HepG2 (cell line): ENCODE data around the gene FASTKD3. TPM values are rescaled to one million over a fixed set of nuclear protein-coding genes. Genes with fewer than 3 reads are reported as not detected.

Experiments
- CC2D1A ChIP-seq: sonication (generic); formaldehyde crosslinking; IDR thresholded peaks from 2 replicates; pipeline ENCODE4 v1.8.1; 2023; ENCODE audit warnings: mild to moderate bottlenecking, missing genetic modification reagents
- HNF1A ChIP-seq, 2 experiments: sonication (generic) in 1 of 2; formaldehyde crosslinking in 1 of 2; IDR thresholded peaks; 2 replicates each; pipeline versions ENCODE4 v1.4.0 to v1.6.1; 2016 to 2020; ENCODE audit warnings: borderline replicate concordance in 1 of 2, low read depth in 1 of 2, mild to moderate bottlenecking in 1 of 2, missing genetic modification reagents in 1 of 2
- MAF1 ChIP-seq: sonication (generic); formaldehyde crosslinking; IDR thresholded peaks from 2 replicates; pipeline ENCODE4 v1.5.0; 2020; ENCODE audit warnings: missing genetic modification reagents, borderline replicate concordance
- PHF20 ChIP-seq: sonication (generic); formaldehyde crosslinking; IDR thresholded peaks from 2 replicates; pipeline ENCODE4 v1.5.0; 2020; ENCODE audit warnings: mild to moderate bottlenecking, missing genetic modification reagents
- RBAK ChIP-seq: sonication (generic); formaldehyde crosslinking; IDR thresholded peaks from 2 replicates; pipeline ENCODE4 v1.5.1; 2020; ENCODE audit warnings: mild to moderate bottlenecking, missing genetic modification reagents
- SALL1 ChIP-seq: sonication (generic); formaldehyde crosslinking; IDR thresholded peaks from 2 replicates; pipeline ENCODE4 v1.8.0; 2022; ENCODE audit warnings: mild to moderate bottlenecking, missing genetic modification reagents
- SRF ChIP-seq: IDR thresholded peaks from 2 replicates; pipeline ENCODE4 v1.6.1; 2011; ENCODE audit warnings: mild to moderate bottlenecking, low read depth, low read length, moderate library complexity
- ZNF263 ChIP-seq: sonication (generic); formaldehyde crosslinking; IDR thresholded peaks from 2 replicates; pipeline ENCODE4 v1.4.0; 2020; ENCODE audit warnings: missing genetic modification reagents
- ZNF407 ChIP-seq: sonication (generic); formaldehyde crosslinking; IDR thresholded peaks from one replicate; pipeline ENCODE4 v1.5.1; 2020; ENCODE audit warnings: mild to moderate bottlenecking, missing genetic modification reagents; ENCODE audit errors: not compliant biosample characterization
- ZNF720 ChIP-seq: sonication (generic); formaldehyde crosslinking; IDR thresholded peaks from 2 replicates; pipeline ENCODE4 v1.4.0; 2020; ENCODE audit warnings: missing genetic modification reagents
- ZNF768 ChIP-seq: sonication (generic); formaldehyde crosslinking; IDR thresholded peaks from 2 replicates; pipeline ENCODE4 v1.4.0; 2020; ENCODE audit warnings: missing genetic modification reagents
- polyA plus RNA-seq, 8 experiments: library from polyadenylated mRNA; depleted of rRNA in 3 of 8; stranded (reverse) in 7 of 8; unstranded in 1 of 8; fragments of >200 nt; fragmentation: Illumina TruSeq in 4 of 8; extraction: Trizol in 4 of 8; gene quantifications; 2 replicates each; pipeline versions ENCODE4 v1.2.1 to v1.2.3, GENCODE V29; 2011 to 2016; ENCODE audit warnings: low read depth in 4 of 8, missing spikeins in 1 of 8, mixed read lengths in 1 of 8; ENCODE audit not compliant: insufficient read depth in 1 of 8
- total RNA-seq, 5 experiments: library from RNA; depleted of rRNA; stranded (reverse); fragments of >200 nt; fragmentation: Illumina TruSeq; extraction: Trizol; gene quantifications; 2 replicates each; pipeline ENCODE4 v1.2.3, GENCODE V29; 2016; ENCODE audit warnings: low read depth in 1 of 5

Gene FASTKD3
- total and polyA plus RNA-seq, 2 of the 13 experiments (the other 11 are each of a cell fraction or from before 2014, with no cell fraction given) = 6.9 to 17.8 TPM

- no peak for TF ChIP-seq SALL1
- no peak for TF ChIP-seq ZNF263 (CRISPR knock-in tag)
- TF ChIP-seq SRF = no peak
- TF ChIP-seq CC2D1A (CRISPR knock-in tag) = no peak
- TF ChIP-seq HNF1A (IDR thresholded peaks at IDR 0.05; ENCODE audit: low read depth) = no peak
- no peak for TF ChIP-seq HNF1A (CRISPR knock-in tag; IDR thresholded peaks at IDR 0.05; ENCODE audit: borderline replicate concordance)
- no peak for TF ChIP-seq PHF20 (CRISPR knock-in tag)
- no peak for TF ChIP-seq MAF1 (CRISPR knock-in tag)
- no peak for TF ChIP-seq RBAK (CRISPR knock-in tag)
- no peak for TF ChIP-seq ZNF407 (CRISPR knock-in tag)
- no peak for TF ChIP-seq ZNF768 (CRISPR knock-in tag)
- no peak for TF ChIP-seq ZNF720 (CRISPR knock-in tag)
Measured at GRCh38 chr5:7888901-7889300, 20.1 kb upstream of the FASTKD3 start (continued).
